PC-3 (cell line): Measurements from ENCODE around the gene FBLIM1. TPM values are rescaled to one million over a fixed set of nuclear protein-coding genes. Genes with fewer than 3 reads are reported as not detected.

Source experiments
- ATAC-seq: fragments of 200-7000 bp; cut with Tn5 transposase; 2 replicates; pipeline ENCODE4 v1.9.1; 2020; ENCODE audit warnings: mild to moderate bottlenecking, moderate library complexity
- BruUV-seq: library from RNA; stranded (reverse); fragments of 400-500 nt; replicated peaks from 2 replicates; lab custom pipeline; 2021; lab: Mats Ljungman, UMichigan
- CTCF ChIA-PET: fragments of 300-600 bp; sonication (Branson Sonifier 250); formaldehyde crosslinking; loops from one replicate; lab custom pipeline; 2022; ENCODE audit warnings: antibody characterized with exemption; lab: Charles Lee
- POLR2A ChIA-PET: fragments of 300-600 bp; sonication (Branson Sonifier 250); formaldehyde crosslinking; loops from one replicate; lab custom pipeline; 2022; ENCODE audit warnings: antibody characterized with exemption; ENCODE audit not compliant: unreplicated experiment; lab: Charles Lee
- DNase-seq: peaks from one replicate; pipeline ENCODE4 v3.0.0-alpha.2; 2015
- H2AFZ ChIP-seq: fragments of 300-600 bp; sonication (generic); 2 replicates; pipeline ENCODE4 v1.6.0; 2016; ENCODE audit warnings: antibody characterized with exemption, low read length
- H3F3A ChIP-seq: fragments of 300-600 bp; sonication (generic); one replicate; pipeline ENCODE4 v1.6.0; 2017; ENCODE audit warnings: antibody characterized with exemption, low read length, control low read depth, mild to moderate bottlenecking; ENCODE audit not compliant: unreplicated experiment
- H3K27ac ChIP-seq: fragments of 300-600 bp; sonication (generic); 2 replicates; pipeline ENCODE4 v1.5.1; 2016; ENCODE audit warnings: mild to moderate bottlenecking, low read length
- H3K27me3 ChIP-seq: fragments of 300-600 bp; sonication (generic); 2 replicates; pipeline ENCODE4 v1.6.1; 2016; ENCODE audit warnings: low read length, mixed read lengths
- H3K36me3 ChIP-seq: fragments of 300-600 bp; sonication (generic); 2 replicates; pipeline ENCODE4 v1.6.1; 2016; ENCODE audit warnings: low read depth, mixed run types, low read length, mixed read lengths
- H3K4me1 ChIP-seq: fragments of 300-600 bp; sonication (generic); 2 replicates; pipeline ENCODE4 v1.5.1; 2016; ENCODE audit warnings: low read length; ENCODE audit not compliant: insufficient read depth
- H3K4me2 ChIP-seq: fragments of 300-600 bp; sonication (generic); 2 replicates; pipeline ENCODE4 v1.6.0; 2016; ENCODE audit warnings: low read length
- H3K4me3 ChIP-seq: fragments of 300-600 bp; sonication (generic); 2 replicates; pipeline ENCODE4 v1.5.1; 2016; ENCODE audit warnings: mild to moderate bottlenecking, low read length, mixed read lengths
- H3K79me2 ChIP-seq: fragments of 300-600 bp; sonication (generic); 2 replicates; pipeline ENCODE4 v1.6.1; 2017; ENCODE audit warnings: low read length, mixed read lengths
- H3K9ac ChIP-seq: fragments of 300-600 bp; sonication (generic); 2 replicates; pipeline ENCODE4 v1.6.0; 2016; ENCODE audit warnings: mild to moderate bottlenecking, low read length
- H3K9me2 ChIP-seq: fragments of 300-600 bp; sonication (generic); replicated peaks from 2 replicates; pipeline ENCODE4 v1.6.1; 2016; ENCODE audit warnings: mixed run types, low read length, mixed read lengths
- H3K9me3 ChIP-seq: fragments of 300-600 bp; sonication (generic); 2 replicates; pipeline ENCODE4 v1.6.1; 2016; ENCODE audit warnings: low read length, mixed read lengths
- H4K20me1 ChIP-seq: fragments of 300-600 bp; sonication (generic); 2 replicates; pipeline ENCODE4 v1.6.1; 2016; ENCODE audit warnings: low read length, mixed read lengths
- CTCF ChIP-seq: fragments of 300-600 bp; sonication (generic); conservative IDR thresholded peaks from 2 replicates; pipeline ENCODE4 v1.5.1; 2017; ENCODE audit warnings: antibody characterized with exemption, low read depth, mild to moderate bottlenecking, low read length
- EZH2 ChIP-seq: fragments of 300-600 bp; sonication (generic); IDR thresholded peaks from one replicate; pipeline ENCODE4 v1.6.1; 2017; ENCODE audit warnings: antibody characterized with exemption, mild to moderate bottlenecking, low read length; ENCODE audit not compliant: unreplicated experiment
- EZH2phosphoT487 ChIP-seq: fragments of 300-600 bp; sonication (generic); IDR thresholded peaks from 2 replicates; pipeline ENCODE4 v1.6.1; 2018; ENCODE audit warnings: mild to moderate bottlenecking, antibody characterized with exemption, low read length, borderline replicate concordance
- intact Hi-C: fragments of 100-400 bp; cut with micrococcal nuclease; formaldehyde crosslinking; loops from 2 replicates; pipeline ENCODE4 v1.9.0; 2023
- total RNA-seq: library from RNA; depleted of rRNA; stranded (reverse); fragments of >200 nt; gene quantifications from 2 replicates; pipeline ENCODE4 v1.2.3, GENCODE V29; 2014

Gene FBLIM1
- total RNA-seq, 1 experiment from 2014 or later: 74.1 TPM

- no TSS peak for BruUV-seq
- TF ChIP-seq CTCF (no peak), EZH2 (no peak), EZH2phosphoT487 (no peak)
- no peaks in the 10 kb centered on the region for H4K20me1 ChIP-seq
- H3K27me3 ChIP-seq: no peaks in the 10 kb centered on the region
- intact Hi-C loops: no loop called here
- no peak overlapping the region for H3K9ac ChIP-seq
- peak overlapping the region; percentile 43 for H2AFZ ChIP-seq
- H3K4me1 ChIP-seq: peaks cover 12% of the 10 kb centered on the region
- no peaks in the 10 kb centered on the region for H3K79me2 ChIP-seq
- peak; percentile 24 for DNase-seq
- no peaks in the 10 kb centered on the region for H3K36me3 ChIP-seq
- H3K4me3 ChIP-seq: no peak overlapping the region
- no peaks in the 10 kb centered on the region for H3F3A ChIP-seq
- no peaks in the 10 kb centered on the region for H3K9me3 ChIP-seq
- no peaks in the 10 kb centered on the region for H3K9me2 ChIP-seq
- peak; percentile 66 for ATAC-seq
- ChIA-PET CTCF (no interaction called here), POLR2A (no interaction called here)
- no peak overlapping the region for H3K27ac ChIP-seq
- H3K4me2 ChIP-seq: peak overlapping the region; percentile 5; the same call in 1 of the 2 replicates
Observed at GRCh38 chr1:15749399-15750291, 8.9 kb upstream of the FBLIM1 start.

- DNase-seq: no peak
- Histone ChIP-seq H3K9me2 (no peaks in the 10 kb centered on the region), H3K79me2 (no peaks in the 10 kb centered on the region), H3K27me3 (no peaks in the 10 kb centered on the region), H3K27ac (no peak overlapping the region), H2AFZ (no peak overlapping the region), H3K36me3 (no peaks in the 10 kb centered on the region), H4K20me1 (no peaks in the 10 kb centered on the region), H3K4me3 (no peak overlapping the region), H3K4me2 (no peak overlapping the region), H3K9ac (no peak overlapping the region), H3K4me1 (peaks cover 12% of the 10 kb centered on the region), H3K9me3 (no peaks in the 10 kb centered on the region), H3F3A (no peaks in the 10 kb centered on the region)
- TF ChIP-seq EZH2phosphoT487 (no peak), CTCF (no peak), EZH2 (no peak)
- POLR2A ChIA-PET: no interaction called here
- intact Hi-C loops: no loop called here
- BruUV-seq: no TSS peak
- ATAC-seq: no peak
- CTCF ChIA-PET: no interaction called here
Observed at GRCh38 chr1:15750924-15751323, 7.7 kb upstream of the FBLIM1 start.

GRCh38 chr1:15751717-15752116, 6.9 kb upstream of the FBLIM1 start:
- no TSS peak for BruUV-seq
- H3K36me3 ChIP-seq: no peaks in the 10 kb centered on the region
- H3K9ac ChIP-seq: no peak overlapping the region
- intact Hi-C loops: no loop called here
- POLR2A ChIA-PET: no interaction called here
- DNase-seq (no peak), ATAC-seq (no peak)
- no peaks in the 10 kb centered on the region for H3K27me3 ChIP-seq
- no peak for TF ChIP-seq EZH2
- TF ChIP-seq CTCF: no peak
- no peak for TF ChIP-seq EZH2phosphoT487
- no peaks in the 10 kb centered on the region for H4K20me1 ChIP-seq
- no peaks in the 10 kb centered on the region for H3K9me2 ChIP-seq
- peaks cover 19% of the 10 kb centered on the region for H3K4me1 ChIP-seq
- H3K9me3 ChIP-seq: no peaks in the 10 kb centered on the region
- H3K27ac ChIP-seq: no peak overlapping the region
- no peak overlapping the region for H3K4me2 ChIP-seq
- no peaks in the 10 kb centered on the region for H3F3A ChIP-seq
- H2AFZ ChIP-seq: no peak overlapping the region
- CTCF ChIA-PET: no interaction called here
- H3K79me2 ChIP-seq: no peaks in the 10 kb centered on the region
- no peak overlapping the region for H3K4me3 ChIP-seq
